Measurements from ENCODE around the gene ASIC3.
"Not testable (repeated sequence)": the region's sequence is repeated elsewhere in the genome, so short reads cannot be mapped to it uniquely, and the experiment has no call there.

The ASIC3 gene

GRCh38 chr7:151034312-151035025, 13.9 kb upstream of the ASIC3 start:
- no peak for DNase-seq

DNA sequence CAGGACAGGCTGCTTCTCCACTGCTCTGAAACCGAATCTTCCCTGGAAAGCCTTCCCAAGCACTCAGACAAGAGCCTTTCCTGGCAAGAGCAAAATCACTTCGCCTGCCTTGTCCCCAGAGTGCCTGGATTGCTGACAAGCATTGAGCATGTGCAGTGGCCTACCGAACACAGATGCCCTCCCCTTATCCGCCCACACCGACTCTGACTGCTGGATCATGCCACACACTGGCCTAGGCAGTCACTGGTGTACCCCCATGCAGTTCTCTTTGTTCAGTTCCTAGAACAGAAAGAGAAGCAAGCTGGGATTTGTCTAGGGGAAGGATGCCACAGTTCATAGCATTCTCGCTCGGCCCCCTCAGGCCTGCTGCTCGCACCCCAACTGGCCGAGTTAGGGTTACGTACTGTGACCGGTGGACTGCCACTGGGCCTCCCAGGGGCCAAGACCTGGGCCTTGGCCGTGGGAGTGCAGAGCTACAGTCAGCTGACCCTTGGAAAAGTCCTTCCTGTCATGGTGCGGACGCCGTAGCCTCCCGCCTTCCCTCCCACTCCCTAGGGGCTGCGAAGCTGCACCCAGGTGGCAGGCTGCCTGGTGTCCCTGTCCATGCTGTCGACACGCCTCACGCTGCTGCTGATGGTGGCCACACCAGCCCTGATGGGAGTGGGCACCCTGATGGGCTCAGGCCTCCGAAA, 13.2 kb upstream of the ASIC3 start:
- no peak for DNase-seq

DNA sequence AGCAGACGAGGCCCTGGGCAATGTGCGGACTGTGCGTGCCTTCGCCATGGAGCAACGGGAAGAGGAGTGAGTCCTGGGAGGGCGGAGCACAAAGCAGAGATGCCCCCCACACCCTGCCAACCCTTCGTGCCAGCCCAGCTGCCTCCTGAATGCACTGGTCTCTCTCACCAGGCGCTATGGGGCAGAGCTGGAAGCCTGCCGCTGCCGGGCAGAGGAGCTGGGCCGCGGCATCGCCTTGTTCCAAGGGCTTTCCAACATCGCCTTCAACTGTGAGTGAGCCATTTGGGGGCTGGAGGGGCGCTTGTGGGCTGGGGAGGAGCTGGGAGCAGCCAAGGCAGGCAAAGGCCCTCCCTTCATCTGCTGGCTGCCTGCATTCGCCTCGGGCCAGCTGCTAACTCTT, 12.4 kb upstream of the ASIC3 start:
- no peak for DNase-seq

GRCh38 chr7:151038951-151039849, 9.1 kb upstream of the ASIC3 start:
- DNase-seq, result no peak

DNA sequence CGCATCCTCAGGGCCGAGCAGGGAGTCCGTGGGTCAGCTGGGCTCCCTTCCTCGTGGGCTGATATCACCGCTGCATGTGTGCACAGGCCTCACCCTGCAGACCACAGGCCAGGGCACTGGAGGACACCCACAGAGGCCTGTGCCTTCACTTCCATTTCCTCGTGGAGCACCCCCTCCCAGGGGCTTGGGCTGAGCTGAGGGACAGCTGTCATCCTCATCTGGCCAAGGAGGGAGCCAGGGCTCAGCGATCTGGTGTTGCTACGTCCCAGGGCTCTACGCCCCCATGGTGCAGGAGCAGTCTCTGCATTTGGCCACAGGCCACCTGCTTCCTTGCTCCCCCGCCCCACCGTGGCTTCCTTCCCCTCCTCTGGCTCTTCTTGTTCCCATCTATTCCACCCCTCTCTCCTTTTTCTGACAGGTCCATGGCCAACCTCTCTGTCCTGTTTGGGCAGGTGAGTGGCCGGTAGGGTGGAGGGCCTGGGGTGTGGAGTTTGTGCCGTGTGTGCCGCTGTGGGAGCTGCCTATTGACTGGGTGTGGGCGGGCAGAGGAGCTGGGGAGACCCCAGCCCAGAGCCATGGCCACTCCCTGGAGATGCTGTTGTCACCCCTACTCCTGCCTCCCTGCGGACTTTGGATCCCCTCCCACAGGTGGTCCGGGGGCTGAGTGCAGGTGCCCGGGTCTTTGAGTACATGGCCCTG, 8.3 kb upstream of the ASIC3 start:
- DNase-seq, result no peak

DNA sequence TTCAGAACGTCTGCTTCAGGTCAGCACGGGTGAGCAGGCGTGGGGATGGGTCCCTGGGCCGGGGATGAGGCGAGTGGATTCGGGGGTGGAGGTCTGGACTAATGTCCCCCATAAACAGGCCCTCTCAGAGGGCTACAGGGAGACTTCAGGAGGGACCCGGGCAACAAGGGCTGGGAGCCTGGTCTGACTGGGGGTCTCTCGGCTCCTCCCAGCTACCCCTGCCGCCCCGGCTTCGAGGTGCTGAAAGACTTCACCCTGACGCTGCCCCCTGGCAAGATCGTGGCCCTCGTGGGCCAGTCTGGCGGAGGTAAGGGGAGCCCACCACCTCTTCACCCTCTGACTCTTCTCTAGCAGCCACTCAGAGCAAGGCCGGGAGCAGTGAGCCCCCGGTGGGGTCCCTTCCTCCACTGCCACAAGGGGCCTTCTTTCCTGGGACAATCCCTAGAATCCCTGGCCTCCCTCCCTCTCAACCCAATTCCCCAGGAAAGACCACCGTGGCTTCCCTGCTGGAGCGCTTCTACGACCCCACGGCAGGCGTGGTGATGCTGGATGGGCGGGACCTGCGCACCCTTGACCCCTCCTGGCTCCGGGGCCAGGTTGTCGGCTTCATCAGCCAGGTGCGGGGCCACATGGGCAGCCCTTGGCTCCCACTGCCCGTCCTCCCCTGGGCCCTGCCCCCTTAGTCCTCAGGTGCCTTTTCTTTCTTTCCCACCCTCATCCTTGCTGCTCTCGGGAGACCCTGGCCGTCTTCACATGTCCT, 7.5 kb upstream of the ASIC3 start:
- DNase-seq, result no peak

DNA sequence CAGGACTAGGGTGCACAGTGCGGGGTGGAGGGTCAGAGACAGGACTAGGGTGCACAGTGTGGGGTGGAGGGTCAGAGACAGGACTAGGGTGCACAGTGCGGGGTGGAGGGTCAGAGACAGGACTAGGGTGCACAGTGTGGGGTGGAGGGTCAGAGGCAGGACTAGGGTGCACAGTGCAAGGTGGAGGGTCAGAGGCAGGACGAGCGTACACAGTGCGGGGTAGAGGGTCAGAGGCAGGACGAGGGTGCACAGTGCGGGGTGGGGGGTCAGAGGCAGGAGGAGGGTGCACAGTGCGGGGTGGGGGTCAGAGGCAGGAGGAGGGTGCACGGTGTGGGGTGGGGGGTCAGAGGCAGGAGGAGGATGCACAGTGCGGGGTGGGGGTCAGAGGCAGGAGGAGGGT, 4.9 kb upstream of the ASIC3 start:
- not testable (repeated sequence) for DNase-seq

DNA sequence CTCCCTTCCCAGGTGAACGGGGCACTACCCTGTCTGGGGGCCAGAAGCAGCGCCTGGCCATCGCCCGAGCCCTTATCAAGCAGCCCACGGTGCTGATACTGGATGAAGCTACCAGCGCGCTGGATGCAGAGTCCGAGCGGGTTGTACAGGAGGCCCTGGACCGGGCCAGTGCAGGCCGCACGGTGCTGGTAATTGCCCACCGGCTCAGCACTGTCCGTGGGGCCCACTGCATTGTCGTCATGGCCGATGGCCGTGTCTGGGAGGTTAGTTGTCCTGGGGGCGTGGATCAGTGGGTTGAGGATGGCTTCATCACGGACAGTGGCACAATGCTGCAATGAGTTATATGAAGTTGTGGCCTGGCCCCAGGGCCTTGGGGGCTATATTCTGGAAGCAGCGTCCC, 4.4 kb upstream of the ASIC3 start:
- no peak for DNase-seq

DNA sequence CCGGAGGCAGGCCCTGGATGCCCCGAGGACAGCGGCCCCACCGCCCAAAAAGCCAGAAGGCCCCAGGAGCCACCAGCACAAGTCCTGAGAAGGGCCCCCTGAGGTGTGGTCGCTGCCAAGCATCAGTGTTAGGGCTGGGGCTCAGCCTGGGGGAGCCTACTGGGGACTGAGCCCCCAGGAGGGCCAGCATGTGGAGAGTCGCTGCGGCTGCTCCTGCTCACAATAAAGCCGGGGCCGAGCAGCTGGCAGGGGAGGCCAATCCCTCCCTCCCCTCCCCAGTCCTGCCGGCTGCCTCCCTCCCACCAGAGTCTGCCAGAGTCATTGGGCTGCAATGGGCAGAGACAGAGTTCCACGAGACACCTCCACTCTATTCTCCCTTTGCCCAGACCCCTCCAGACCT, 3.1 kb upstream of the ASIC3 start:
- DNase-seq, result no peak

GRCh38 chr7:151045967-151046366, 2.4 kb upstream of the ASIC3 start:
- no peak for DNase-seq

DNA sequence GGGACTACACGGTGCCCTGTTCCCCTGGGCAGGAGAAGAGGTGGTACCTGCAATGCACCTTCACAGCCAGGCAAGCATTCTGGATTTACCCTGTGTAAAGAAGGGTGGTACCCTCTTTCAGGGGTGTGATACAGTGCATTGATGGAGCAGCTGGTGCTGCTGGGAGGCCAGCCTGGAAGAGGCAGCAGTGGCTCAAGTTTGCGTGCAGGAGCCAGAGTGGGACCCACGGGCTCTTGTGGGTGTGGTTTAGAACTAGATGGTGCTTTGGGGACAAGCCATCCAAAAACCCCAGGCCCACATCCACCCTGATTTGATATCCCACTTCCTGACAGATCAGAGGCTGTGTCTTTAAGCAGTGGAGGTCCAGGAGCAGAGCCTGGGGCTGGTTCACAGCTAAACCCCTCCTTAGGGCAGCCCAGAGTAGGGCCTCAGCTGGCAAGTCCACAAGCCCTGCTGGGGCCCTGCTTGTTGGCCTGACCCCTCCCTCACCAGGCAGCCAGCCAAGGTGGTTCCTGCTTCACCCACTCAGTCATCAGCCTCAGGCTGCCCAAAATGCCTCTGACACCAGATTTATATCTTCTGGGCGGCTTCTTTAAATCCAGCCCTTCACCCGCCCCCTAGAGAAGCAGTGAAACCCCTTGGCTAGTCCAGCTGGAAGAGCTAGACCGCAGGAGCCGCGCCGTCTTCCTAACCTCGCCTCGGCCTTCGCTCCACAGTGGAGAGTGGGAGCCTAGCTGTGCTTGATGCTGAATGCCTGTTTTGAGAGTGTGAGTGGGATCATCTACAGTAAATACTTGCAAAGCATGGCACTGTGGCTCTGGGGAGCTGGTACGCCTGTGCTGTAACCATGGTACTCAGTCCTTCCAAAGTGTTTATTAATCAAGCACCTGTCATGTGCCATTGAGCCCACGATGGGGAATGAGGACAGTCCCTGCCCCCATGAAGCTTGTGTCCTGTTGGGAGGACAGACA, 1.4 kb upstream of the ASIC3 start:
- no peak for DNase-seq

GRCh38 chr7:151048911-151049463, 656 bp downstream of the ASIC3 start:
- DNase-seq, result no peak

DNA sequence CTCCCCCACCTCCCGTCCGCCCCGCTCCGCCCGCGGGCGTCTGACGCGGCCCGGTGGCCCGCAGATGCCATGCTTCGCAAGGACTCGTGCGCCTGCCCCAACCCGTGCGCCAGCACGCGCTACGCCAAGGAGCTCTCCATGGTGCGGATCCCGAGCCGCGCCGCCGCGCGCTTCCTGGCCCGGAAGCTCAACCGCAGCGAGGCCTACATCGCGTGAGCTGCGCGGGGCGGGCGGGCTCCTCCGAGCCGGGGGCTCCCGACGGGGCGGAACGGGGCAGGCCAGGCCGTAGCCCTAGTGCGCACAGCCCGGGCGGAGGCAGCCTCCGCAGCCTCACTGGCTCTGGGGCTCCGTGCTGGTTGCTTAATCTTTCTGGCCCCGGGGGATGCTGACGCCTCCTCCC, 2.8 kb downstream of the ASIC3 start:
- DNase-seq, result no peak

DNA sequence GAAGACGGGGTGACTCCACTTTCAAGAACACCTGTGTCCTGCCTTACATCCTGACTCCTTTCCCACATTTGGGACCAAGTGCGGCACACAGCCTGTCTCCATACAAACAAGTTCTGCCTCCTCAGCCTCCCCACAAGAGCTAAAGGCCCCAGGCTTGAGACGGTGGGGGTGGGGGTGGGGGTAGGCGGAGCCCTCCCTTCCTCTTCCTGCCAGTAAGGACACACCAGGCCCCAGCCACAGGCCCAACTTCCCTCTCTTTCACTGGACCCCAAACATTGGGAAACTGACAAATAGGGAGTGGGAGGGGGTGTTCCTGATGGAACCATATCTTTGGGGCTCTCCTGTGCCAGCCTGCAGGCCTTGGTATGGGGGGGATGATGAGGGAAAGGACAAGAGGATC, 4.8 kb downstream of the ASIC3 start:
- no peak for DNase-seq

DNA sequence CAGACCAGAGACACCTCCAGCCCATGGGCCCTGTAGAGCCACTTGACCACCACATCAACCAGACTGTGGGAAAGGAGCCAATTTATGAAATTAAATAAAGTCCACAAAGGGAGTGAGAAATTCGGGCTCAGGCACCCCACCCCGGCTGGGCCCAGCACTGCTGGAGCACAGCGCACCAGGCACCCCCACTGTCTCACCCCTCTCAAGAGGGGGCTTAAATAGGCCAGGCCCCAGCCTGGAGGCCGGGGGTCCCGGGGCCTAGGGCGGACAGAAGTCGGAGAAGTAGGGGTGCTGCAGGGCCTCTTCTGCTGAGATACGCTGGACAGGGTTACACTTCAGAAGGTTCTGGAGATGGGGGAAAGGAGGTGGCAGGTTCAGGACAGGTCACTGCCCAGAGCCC, 5.4 kb downstream of the ASIC3 start:
- DNase-seq, result no peak

DNA sequence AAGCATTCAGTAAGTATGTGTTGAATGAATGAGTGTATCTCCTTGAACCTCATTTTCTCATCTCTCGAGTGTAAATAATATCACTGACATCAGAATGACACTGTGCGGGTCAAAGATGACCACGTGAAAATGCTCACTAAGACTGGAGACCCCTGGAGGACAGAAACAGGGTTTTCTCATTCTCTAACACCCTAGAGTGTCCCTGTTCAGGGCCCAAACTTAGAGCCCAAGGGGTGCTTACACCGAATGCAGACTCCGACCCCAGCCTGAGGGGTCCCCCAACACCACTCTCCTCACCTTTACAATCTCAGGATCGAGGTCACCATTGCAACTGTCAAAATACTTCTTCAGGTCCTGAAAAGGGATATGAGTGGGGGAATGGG, 7.9 kb downstream of the ASIC3 start:
- DNase-seq, result no peak

GRCh38 chr7:151056666-151057505, 8.6 kb downstream of the ASIC3 start:
- no peak for DNase-seq

DNA sequence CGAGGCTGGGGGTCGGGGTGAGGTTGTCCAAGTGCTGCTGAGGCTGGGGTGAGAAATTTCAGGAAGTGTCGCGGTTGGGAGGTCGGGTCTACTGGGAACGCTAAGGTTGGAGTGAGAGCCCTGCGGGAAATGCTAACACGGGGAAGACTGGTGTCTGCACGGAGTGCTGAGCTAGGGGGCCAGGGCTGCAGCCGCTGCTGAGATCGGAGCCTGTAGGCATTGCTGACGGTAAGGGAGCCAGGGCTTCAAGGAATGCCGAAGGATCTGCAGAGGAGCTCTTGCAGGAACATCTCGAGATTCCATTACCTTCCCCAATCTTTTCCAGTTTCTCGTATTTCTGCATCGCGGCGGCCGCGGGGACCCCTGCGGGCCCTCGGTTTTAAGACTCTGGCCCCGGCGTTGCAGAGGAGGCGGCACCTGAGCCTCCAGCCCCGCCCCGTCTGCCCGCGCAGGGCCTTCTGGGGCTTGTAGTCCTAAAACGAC, 9.2 kb downstream of the ASIC3 start, which contains the start of gene CDK5:
CDK5 (minus strand) TSS at position 392 of the 483 bp plus-strand sequence; CDS start at position 343, 49 bp downstream.
- DNase-seq, result no peak

DNA sequence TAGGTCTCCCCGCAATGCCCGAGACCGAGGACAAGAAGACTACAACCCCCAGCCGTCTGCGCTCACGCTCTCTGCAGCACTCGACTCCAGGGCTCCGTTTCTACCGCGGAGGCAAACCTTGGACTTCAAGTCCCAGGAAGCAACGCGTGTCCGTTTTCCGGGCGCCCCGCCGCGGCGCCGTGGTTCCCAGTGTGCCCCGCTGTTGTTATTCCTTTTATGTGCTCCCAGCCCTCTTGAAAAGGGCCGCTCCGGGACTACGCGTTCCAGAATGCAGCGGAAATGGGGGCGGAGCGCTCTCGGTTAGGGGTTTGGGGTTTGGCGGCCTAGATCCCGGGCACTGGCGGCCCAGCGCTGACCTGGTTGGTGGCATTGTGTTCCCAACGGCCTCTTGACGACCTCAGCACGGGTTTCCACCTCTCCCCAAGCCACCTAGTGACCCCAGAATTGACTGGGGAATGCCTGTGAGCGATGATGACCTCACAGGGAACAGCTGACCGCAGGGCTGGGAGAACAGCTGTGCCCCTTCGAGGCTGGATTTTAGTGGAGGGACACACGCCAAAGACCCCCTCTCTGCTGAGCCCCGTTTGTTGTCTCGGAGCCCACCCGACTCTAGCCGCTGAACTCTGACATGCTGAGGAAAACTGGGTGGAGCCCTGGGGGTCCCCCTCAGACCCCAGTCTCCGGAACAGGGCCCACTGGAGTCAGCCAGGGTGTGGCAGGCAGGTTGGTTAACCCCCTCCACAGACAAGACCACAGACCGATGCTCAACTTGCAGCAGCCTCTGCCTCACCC, 9.9 kb downstream of the ASIC3 start:
- peak; percentile 100 for DNase-seq

All from NCI-H2171 treated with DMSO at 0.1 percent for 48 hours (cell line).